ENCODE measurements around the gene DCLK1.

DNA sequence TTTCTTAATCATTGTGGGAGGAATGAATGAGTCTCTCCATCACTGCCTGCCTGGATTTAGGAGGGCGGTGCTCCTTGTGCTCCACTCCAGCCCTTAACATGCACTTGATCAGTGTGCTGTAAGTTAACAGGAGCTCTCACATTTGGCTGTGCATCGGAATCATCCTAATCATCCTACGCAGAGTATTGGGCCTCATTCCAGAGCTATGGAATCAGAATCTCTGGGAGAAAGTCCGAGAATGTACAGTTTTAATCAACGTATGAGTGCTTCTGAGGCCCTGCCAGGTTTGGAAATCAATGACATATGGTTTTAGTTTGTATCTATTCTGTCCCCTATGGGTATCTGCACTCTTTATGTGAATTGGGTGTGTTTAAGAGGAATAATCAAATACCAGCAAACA, 34.9 kb upstream of the DCLK1 start:
- no peak for TF ChIP-seq TCF7L2 (IDR thresholded peaks at IDR 0.05; ENCODE audit: low read depth, low read length)
- TF ChIP-seq SIN3A (IDR thresholded peaks at IDR 0.05; ENCODE audit: borderline replicate concordance, insufficient read depth, low read depth, low read length) = no peak
- TF ChIP-seq, protein P1, sequence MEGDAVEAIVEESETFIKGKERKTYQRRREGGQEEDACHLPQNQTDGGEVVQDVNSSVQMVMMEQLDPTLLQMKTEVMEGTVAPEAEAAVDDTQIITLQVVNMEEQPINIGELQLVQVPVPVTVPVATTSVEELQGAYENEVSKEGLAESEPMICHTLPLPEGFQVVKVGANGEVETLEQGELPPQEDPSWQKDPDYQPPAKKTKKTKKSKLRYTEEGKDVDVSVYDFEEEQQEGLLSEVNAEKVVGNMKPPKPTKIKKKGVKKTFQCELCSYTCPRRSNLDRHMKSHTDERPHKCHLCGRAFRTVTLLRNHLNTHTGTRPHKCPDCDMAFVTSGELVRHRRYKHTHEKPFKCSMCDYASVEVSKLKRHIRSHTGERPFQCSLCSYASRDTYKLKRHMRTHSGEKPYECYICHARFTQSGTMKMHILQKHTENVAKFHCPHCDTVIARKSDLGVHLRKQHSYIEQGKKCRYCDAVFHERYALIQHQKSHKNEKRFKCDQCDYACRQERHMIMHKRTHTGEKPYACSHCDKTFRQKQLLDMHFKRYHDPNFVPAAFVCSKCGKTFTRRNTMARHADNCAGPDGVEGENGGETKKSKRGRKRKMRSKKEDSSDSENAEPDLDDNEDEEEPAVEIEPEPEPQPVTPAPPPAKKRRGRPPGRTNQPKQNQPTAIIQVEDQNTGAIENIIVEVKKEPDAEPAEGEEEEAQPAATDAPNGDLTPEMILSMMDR (IDR thresholded peaks at IDR 0.05) = no peak
